Astrocyte (in vitro differentiated cells and primary cell): ENCODE data around the gene FAM168B. TPM values are rescaled to one million over a fixed set of nuclear protein-coding genes. Genes with fewer than 3 reads are reported as not detected.

Source experiments
- DNase-seq: peaks from one replicate; pipeline ENCODE4 v3.0.0-alpha.2; 2010; ENCODE audit warnings: low read depth
- FAIRE-seq: peaks from 2 replicates; lab custom pipeline; 2011; peaks lifted over from hg19 to GRCh38; lab: Jason Lieb, UNC
- H2AFZ ChIP-seq: 2 replicates; pipeline ENCODE4 v1.6.0; 2012; ENCODE audit warnings: low read depth, low read length, inconsistent platforms
- H3K27ac ChIP-seq: 2 replicates; pipeline ENCODE4 v1.5.1; 2011; ENCODE audit warnings: low read depth, low read length, inconsistent platforms
- H3K27me3 ChIP-seq: 2 replicates; pipeline ENCODE4 v1.6.0; 2011; ENCODE audit warnings: low read length, inconsistent platforms; ENCODE audit not compliant: insufficient read depth
- H3K36me3 ChIP-seq: 2 replicates; pipeline ENCODE4 v1.5.1; 2011; ENCODE audit warnings: low read length, inconsistent platforms; ENCODE audit not compliant: insufficient read depth
- H3K4me1 ChIP-seq: 2 replicates; pipeline ENCODE4 v1.5.1; 2011; ENCODE audit warnings: low read length, inconsistent platforms; ENCODE audit not compliant: insufficient read depth
- H3K4me2 ChIP-seq: 2 replicates; pipeline ENCODE4 v1.6.0; 2012; ENCODE audit warnings: low read length, inconsistent platforms
- H3K4me3 ChIP-seq: 2 replicates; pipeline ENCODE4 v1.5.1; 2011; ENCODE audit warnings: low read depth, mild to moderate bottlenecking, low read length, inconsistent platforms; ENCODE audit not compliant: insufficient read depth
- H3K79me2 ChIP-seq: 2 replicates; pipeline ENCODE4 v1.6.0; 2012; ENCODE audit warnings: mild to moderate bottlenecking, low read length, inconsistent platforms; ENCODE audit not compliant: insufficient read depth
- H3K9ac ChIP-seq: 2 replicates; pipeline ENCODE4 v1.6.0; 2012; ENCODE audit warnings: mild to moderate bottlenecking, low read length, inconsistent platforms
- H3K9me3 ChIP-seq: 2 replicates; pipeline ENCODE4 v1.5.1; 2012; ENCODE audit warnings: low read depth, mild to moderate bottlenecking, low read length, inconsistent platforms; ENCODE audit not compliant: insufficient read depth
- H4K20me1 ChIP-seq: 2 replicates; pipeline ENCODE4 v1.6.0; 2012; ENCODE audit warnings: low read length, inconsistent platforms; ENCODE audit not compliant: insufficient read depth
- H3K27ac Mint-ChIP-seq: one replicate; pipeline ENCODE4 v1.8.0; 2021; ENCODE audit warnings: mild to moderate bottlenecking, mixed read lengths; ENCODE audit not compliant: unreplicated experiment
- H3K27me3 Mint-ChIP-seq: one replicate; pipeline ENCODE4 v1.8.0; 2021; ENCODE audit warnings: low read depth, mixed read lengths; ENCODE audit not compliant: unreplicated experiment
- H3K36me3 Mint-ChIP-seq: one replicate; pipeline ENCODE4 v1.8.0; 2021; ENCODE audit warnings: low read depth, mixed read lengths; ENCODE audit not compliant: unreplicated experiment
- H3K4me1 Mint-ChIP-seq: one replicate; pipeline ENCODE4 v1.8.0; 2021; ENCODE audit warnings: low read depth, mixed read lengths; ENCODE audit not compliant: unreplicated experiment
- H3K4me3 Mint-ChIP-seq: one replicate; pipeline ENCODE4 v1.8.0; 2021; ENCODE audit warnings: mild to moderate bottlenecking, moderate library complexity, mixed read lengths; ENCODE audit not compliant: unreplicated experiment
- H3K9me3 Mint-ChIP-seq: one replicate; pipeline ENCODE4 v1.8.0; 2021; ENCODE audit warnings: mild to moderate bottlenecking, mixed read lengths; ENCODE audit not compliant: unreplicated experiment
- CTCF ChIP-seq: IDR thresholded peaks from 2 replicates; pipeline ENCODE4 v1.5.1; 2011; ENCODE audit warnings: low read depth, mild to moderate bottlenecking, inconsistent platforms, low read length, moderate library complexity; ENCODE audit not compliant: insufficient read depth
- EZH2 ChIP-seq: IDR thresholded peaks from 2 replicates; pipeline ENCODE4 v1.6.1; 2012; ENCODE audit warnings: mild to moderate bottlenecking, low read length, inconsistent platforms; ENCODE audit not compliant: insufficient read depth
- total RNA-seq: library from RNA; stranded (reverse); gene quantifications from 2 replicates; pipeline ENCODE4 v1.2.1, GENCODE V29; 2021

Gene FAM168B
- total RNA-seq, 1 donor from 2014 or later, result 117 TPM

GRCh38 chr2:131035112-131035825 is 58.0 kb downstream of the FAM168B start:
- Histone ChIP-seq H3K36me3 (no peaks in the 10 kb centered on the region), H3K9ac (peak overlapping the region; percentile 35), H3K9me3 (no peaks in the 10 kb centered on the region), H3K79me2 (no peaks in the 10 kb centered on the region), H3K4me3 (peak overlapping the region; percentile 46), H3K4me2 (peak overlapping the region; percentile 84), H3K27ac (no peak overlapping the region), H3K4me1 (no peaks in the 10 kb centered on the region), H4K20me1 (peaks cover 11% of the 10 kb centered on the region), H3K27me3 (peaks cover 15% of the 10 kb centered on the region), H2AFZ (peak overlapping the region; percentile 66)
- peaks cover 2% of the 10 kb centered on the region for H3K36me3 Mint-ChIP-seq
- no peaks in the 10 kb centered on the region for H3K4me1 Mint-ChIP-seq
- H3K4me3 Mint-ChIP-seq, result peak overlapping the region; percentile 69
- DNase-seq, result no peak
- TF ChIP-seq EZH2 (peak; percentile 28), CTCF (no peak)
- H3K27ac Mint-ChIP-seq, result no peak overlapping the region
- H3K9me3 Mint-ChIP-seq, result no peaks in the 10 kb centered on the region
- H3K27me3 Mint-ChIP-seq, result peaks cover 51% of the 10 kb centered on the region
- no peak for FAIRE-seq

GRCh38 chr2:131034122-131035051 is 58.9 kb downstream of the FAM168B start:
- FAIRE-seq (no peak), DNase-seq (peak; percentile 32)
- Histone ChIP-seq H3K36me3 (no peaks in the 10 kb centered on the region), H2AFZ (peak overlapping the region; percentile 21), H3K27me3 (peaks cover 14% of the 10 kb centered on the region), H3K4me1 (no peaks in the 10 kb centered on the region), H3K27ac (no peak overlapping the region), H3K4me3 (peak overlapping the region; percentile 46), H4K20me1 (peaks cover 9% of the 10 kb centered on the region), H3K9me3 (no peaks in the 10 kb centered on the region), H3K4me2 (peak overlapping the region; percentile 84), H3K79me2 (no peaks in the 10 kb centered on the region), H3K9ac (no peak overlapping the region)
- Mint-ChIP-seq H3K27me3 (peaks cover 57% of the 10 kb centered on the region), H3K27ac (no peak overlapping the region), H3K4me3 (peak overlapping the region; percentile 76), H3K36me3 (peaks cover 2% of the 10 kb centered on the region), H3K4me1 (no peaks in the 10 kb centered on the region), H3K9me3 (no peaks in the 10 kb centered on the region)
- TF ChIP-seq CTCF (no peak), EZH2 (no peak)
